Tibial nerve (tissue), 4 donors: Measurements from ENCODE around the gene RBP7. TPM values are rescaled to one million over a fixed set of nuclear protein-coding genes. Genes with fewer than 3 reads are reported as not detected.
A peak's percentile ranks its signal among the peaks of the same experiment; 100 is the strongest.
"Not testable (repeated sequence)": the region's sequence is repeated elsewhere in the genome, so short reads cannot be mapped to it uniquely, and the experiment has no call there.

Experiments used
- DNase-seq, 2 donors: peaks; one replicate each; pipeline ENCODE4 v3.0.0-alpha.2; 2019; ENCODE audit warnings: low spot score in 2 of 2
- H3K27ac ChIP-seq, 4 donors: fragments of 200-600 bp; sonication (generic) in 3 of 4; one replicate each; pipeline ENCODE4 v1.5.1; 2017 to 2019; ENCODE audit warnings: mild to moderate bottlenecking in 1 of 4
- H3K27me3 ChIP-seq, 2 donors: fragments of 200-600 bp; sonication (generic) in 1 of 2; one replicate each; pipeline versions ENCODE4 v1.5.1 to v1.6.0; 2017 to 2019
- H3K36me3 ChIP-seq, 3 donors: fragments of 200-600 bp; sonication (generic); one replicate each; pipeline ENCODE4 v1.5.1; 2018 to 2019
- H3K4me1 ChIP-seq, 4 donors: fragments of 200-600 bp; sonication (generic) in 3 of 4; one replicate each; pipeline ENCODE4 v1.5.1; 2017 to 2019
- H3K4me3 ChIP-seq, 4 donors: fragments of 200-600 bp; sonication (generic) in 3 of 4; one replicate each; pipeline ENCODE4 v1.5.1; 2017 to 2019; ENCODE audit warnings: mild to moderate bottlenecking in 1 of 4, moderate library complexity in 1 of 4
- H3K9me3 ChIP-seq, 4 donors: fragments of 200-600 bp; sonication (generic) in 3 of 4; one replicate each; pipeline ENCODE4 v1.5.1; 2017 to 2019
- EP300 ChIP-seq, 2 donors: sonication (generic); formaldehyde crosslinking; IDR thresholded peaks; one replicate each; pipeline ENCODE4 v1.6.1; 2017; ENCODE audit warnings: antibody characterized with exemption in 2 of 2, mild to moderate bottlenecking in 1 of 2
- POLR2A ChIP-seq, 2 donors: fragments of 450-650 bp; IDR thresholded peaks; one replicate each; pipeline ENCODE4 v1.6.1; 2017; ENCODE audit warnings: antibody characterized with exemption in 2 of 2, mild to moderate bottlenecking in 2 of 2, moderate library complexity in 2 of 2
- WGBS, 2 donors: methylation state at CpG; one replicate each; pipeline ENCODE4 v1.1.5; 2018; 5-methylcytosine and 5-hydroxymethylcytosine counted together
- total RNA-seq, 4 donors: library from RNA; depleted of rRNA; stranded (reverse); fragments of >200 nt; gene quantifications; one replicate each; pipeline ENCODE4 v1.1.0, GENCODE V29; 2016
- TF ChIP-seq, protein P1 (sequence below), 5 experiments: fragments of 200-600 bp in 3 of 5; fragments of 450-650 bp in 2 of 5; sonication (generic) in 3 of 5; IDR thresholded peaks; one replicate each; pipeline ENCODE4 v1.5.1; 2016 to 2019; ENCODE audit warnings: antibody characterized with exemption in 5 of 5, mild to moderate bottlenecking in 3 of 5, moderate library complexity in 2 of 5

RBP7 gene
- total RNA-seq, 4 donors from 2014 or later, result 17.2 to 54.3 (median 33.7) TPM

GRCh38 chr1:9993561-9994075 is 3.4 kb upstream of the RBP7 start:
- no peaks in the 10 kb centered on the region for H3K36me3 ChIP-seq
- WGBS, 2 donors, result 83 to 85% methylated on average over 7 of the region's 7 CpGs
- peaks cover 0 to 26% (median 7%) of the 10 kb centered on the region in 4 donors for H3K4me1 ChIP-seq
- H3K9me3 ChIP-seq, result no peaks in the 10 kb centered on the region
- H3K27me3 ChIP-seq, result peaks cover 0 to 11% of the 10 kb centered on the region in 2 donors
- no peak for TF ChIP-seq POLR2A (IDR thresholded peaks at IDR 0.05)
- TF ChIP-seq EP300 (IDR thresholded peaks at IDR 0.05), result no peak
- TF ChIP-seq, protein P1, sequence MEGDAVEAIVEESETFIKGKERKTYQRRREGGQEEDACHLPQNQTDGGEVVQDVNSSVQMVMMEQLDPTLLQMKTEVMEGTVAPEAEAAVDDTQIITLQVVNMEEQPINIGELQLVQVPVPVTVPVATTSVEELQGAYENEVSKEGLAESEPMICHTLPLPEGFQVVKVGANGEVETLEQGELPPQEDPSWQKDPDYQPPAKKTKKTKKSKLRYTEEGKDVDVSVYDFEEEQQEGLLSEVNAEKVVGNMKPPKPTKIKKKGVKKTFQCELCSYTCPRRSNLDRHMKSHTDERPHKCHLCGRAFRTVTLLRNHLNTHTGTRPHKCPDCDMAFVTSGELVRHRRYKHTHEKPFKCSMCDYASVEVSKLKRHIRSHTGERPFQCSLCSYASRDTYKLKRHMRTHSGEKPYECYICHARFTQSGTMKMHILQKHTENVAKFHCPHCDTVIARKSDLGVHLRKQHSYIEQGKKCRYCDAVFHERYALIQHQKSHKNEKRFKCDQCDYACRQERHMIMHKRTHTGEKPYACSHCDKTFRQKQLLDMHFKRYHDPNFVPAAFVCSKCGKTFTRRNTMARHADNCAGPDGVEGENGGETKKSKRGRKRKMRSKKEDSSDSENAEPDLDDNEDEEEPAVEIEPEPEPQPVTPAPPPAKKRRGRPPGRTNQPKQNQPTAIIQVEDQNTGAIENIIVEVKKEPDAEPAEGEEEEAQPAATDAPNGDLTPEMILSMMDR (IDR thresholded peaks at IDR 0.05), result no peak
- H3K4me3 ChIP-seq, result no peak overlapping the region
- peak overlapping the region in 1 of 4 donors; percentile 43 for H3K27ac ChIP-seq
- DNase-seq, result no peak

DNA sequence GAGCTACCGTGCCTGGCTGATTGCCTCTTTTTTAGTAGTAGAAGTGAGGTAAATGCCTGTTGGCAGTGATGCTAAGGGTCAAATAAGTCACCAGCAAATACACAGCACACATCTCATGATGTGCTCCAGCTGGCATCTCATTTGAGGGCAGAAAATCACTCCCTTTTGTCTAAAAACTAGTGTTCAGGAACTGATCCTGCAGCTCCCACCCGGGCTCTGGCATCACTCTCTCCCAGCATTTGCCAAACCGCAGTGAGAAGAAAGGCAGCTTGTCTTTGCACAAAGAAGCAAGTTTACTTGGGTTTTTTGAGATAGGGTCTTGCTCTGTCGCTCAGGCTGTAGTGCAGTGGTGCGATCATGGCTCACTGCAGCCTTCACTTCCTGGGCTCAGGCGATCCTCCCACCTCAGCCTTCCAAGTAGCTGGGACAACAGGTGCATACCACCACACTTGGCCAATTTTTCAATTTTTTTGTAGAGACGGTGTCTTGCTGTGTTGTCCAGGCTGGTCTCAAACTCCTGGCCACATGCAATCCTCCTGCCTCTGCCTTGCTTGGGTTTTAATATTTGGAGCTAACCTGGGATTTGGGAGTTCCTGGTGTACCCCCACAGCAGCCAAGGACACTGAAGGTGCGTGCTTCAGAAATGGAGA is 4.1 kb downstream of the RBP7 start:
- H3K27ac ChIP-seq, result no peak overlapping the region
- no peak overlapping the region for H3K4me3 ChIP-seq
- no peak for DNase-seq
- H3K9me3 ChIP-seq, result no peaks in the 10 kb centered on the region
- no peak for TF ChIP-seq EP300 (IDR thresholded peaks at IDR 0.05)
- no peak for TF ChIP-seq POLR2A (IDR thresholded peaks at IDR 0.05)
- no peaks in the 10 kb centered on the region for H3K36me3 ChIP-seq
- peaks cover 0 to 16% (median 7%) of the 10 kb centered on the region in 4 donors for H3K4me1 ChIP-seq
- 51 to 66% methylated on average over 8 of the region's 8 CpGs for WGBS, 2 donors
- peaks cover 0 to 22% of the 10 kb centered on the region in 2 donors for H3K27me3 ChIP-seq

GRCh38 chr1:10005248-10005647 is 8.2 kb downstream of the RBP7 start:
- WGBS, 2 donors, result 88 to 90% methylated on average over 8 of the region's 8 CpGs
- not testable (repeated sequence) for DNase-seq, H3K4me1 ChIP-seq

GRCh38 chr1:10007169-10007568 is 10.1 kb downstream of the RBP7 start:
- no peak overlapping the region for H3K27ac ChIP-seq
- 43 to 53% methylated on average over 4 of the region's 4 CpGs for WGBS, 2 donors
- H3K27me3 ChIP-seq, result no peaks in the 10 kb centered on the region
- no peaks in the 10 kb centered on the region for H3K36me3 ChIP-seq
- no peak for DNase-seq
- TF ChIP-seq EP300 (IDR thresholded peaks at IDR 0.05) (no peak), POLR2A (IDR thresholded peaks at IDR 0.05) (no peak)
- TF ChIP-seq, protein P1 (IDR thresholded peaks at IDR 0.05), result no peak
- no peaks in the 10 kb centered on the region for H3K4me1 ChIP-seq
- H3K4me3 ChIP-seq, result no peak overlapping the region
- no peaks in the 10 kb centered on the region for H3K9me3 ChIP-seq

More at GRCh38 chr1:10005248-10005647, 8.2 kb downstream of the RBP7 start:
- H3K27ac ChIP-seq, H3K27me3 ChIP-seq, H3K36me3 ChIP-seq, H3K9me3 ChIP-seq, H3K4me3 ChIP-seq: not testable (repeated sequence)

DNA sequence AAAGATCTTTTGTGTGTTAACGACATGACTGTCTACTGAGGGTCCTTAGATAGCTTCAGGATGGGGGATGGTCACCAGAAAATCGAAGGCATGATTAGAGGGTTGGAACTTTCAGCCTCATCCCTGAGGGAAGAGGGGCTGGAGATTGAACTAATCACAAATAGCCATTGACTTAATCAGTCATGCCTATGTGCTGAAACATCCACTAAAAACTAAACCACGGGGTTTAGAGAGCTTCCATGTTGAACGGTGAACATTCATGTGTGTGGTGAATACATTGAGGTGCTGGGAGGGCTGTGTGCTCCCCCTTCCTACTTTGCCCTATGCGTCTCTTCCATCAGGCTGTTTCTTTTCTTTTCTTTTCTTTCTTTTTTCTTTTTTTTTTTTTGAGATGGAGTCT is 17.0 kb downstream of the RBP7 start:
- Histone ChIP-seq H3K36me3 (no peaks in the 10 kb centered on the region), H3K27ac (no peak overlapping the region), H3K27me3 (no peaks in the 10 kb centered on the region), H3K9me3 (no peaks in the 10 kb centered on the region), H3K4me1 (peaks cover 0 to 11% (median 0%) of the 10 kb centered on the region in 4 donors), H3K4me3 (no peak overlapping the region)
- TF ChIP-seq POLR2A (IDR thresholded peaks at IDR 0.05) (no peak), EP300 (IDR thresholded peaks at IDR 0.05) (no peak)
- TF ChIP-seq, protein P1 (IDR thresholded peaks at IDR 0.05), result no peak
- no peak for DNase-seq
- 69 to 72% methylated on average over 5 of the region's 5 CpGs for WGBS, 2 donors

- H3K27me3 ChIP-seq, result no peaks in the 10 kb centered on the region
- no peak for TF ChIP-seq POLR2A (IDR thresholded peaks at IDR 0.05)
- TF ChIP-seq EP300 (IDR thresholded peaks at IDR 0.05), result no peak
- TF ChIP-seq, protein P1 (IDR thresholded peaks at IDR 0.05), result no peak
- H3K27ac ChIP-seq, result no peak overlapping the region
- H3K9me3 ChIP-seq, result no peaks in the 10 kb centered on the region
- H3K36me3 ChIP-seq, result no peaks in the 10 kb centered on the region
- no peak overlapping the region for H3K4me3 ChIP-seq
- peaks cover 0 to 11% (median 0%) of the 10 kb centered on the region in 4 donors for H3K4me1 ChIP-seq
- no peak for DNase-seq
Measured at GRCh38 chr1:10019561-10019960, 22.5 kb downstream of the RBP7 start.
